ENCODE data around the gene FOXQ1.
A peak's percentile ranks its signal among the peaks of the same experiment; 100 is the strongest.

The FOXQ1 gene

DNA sequence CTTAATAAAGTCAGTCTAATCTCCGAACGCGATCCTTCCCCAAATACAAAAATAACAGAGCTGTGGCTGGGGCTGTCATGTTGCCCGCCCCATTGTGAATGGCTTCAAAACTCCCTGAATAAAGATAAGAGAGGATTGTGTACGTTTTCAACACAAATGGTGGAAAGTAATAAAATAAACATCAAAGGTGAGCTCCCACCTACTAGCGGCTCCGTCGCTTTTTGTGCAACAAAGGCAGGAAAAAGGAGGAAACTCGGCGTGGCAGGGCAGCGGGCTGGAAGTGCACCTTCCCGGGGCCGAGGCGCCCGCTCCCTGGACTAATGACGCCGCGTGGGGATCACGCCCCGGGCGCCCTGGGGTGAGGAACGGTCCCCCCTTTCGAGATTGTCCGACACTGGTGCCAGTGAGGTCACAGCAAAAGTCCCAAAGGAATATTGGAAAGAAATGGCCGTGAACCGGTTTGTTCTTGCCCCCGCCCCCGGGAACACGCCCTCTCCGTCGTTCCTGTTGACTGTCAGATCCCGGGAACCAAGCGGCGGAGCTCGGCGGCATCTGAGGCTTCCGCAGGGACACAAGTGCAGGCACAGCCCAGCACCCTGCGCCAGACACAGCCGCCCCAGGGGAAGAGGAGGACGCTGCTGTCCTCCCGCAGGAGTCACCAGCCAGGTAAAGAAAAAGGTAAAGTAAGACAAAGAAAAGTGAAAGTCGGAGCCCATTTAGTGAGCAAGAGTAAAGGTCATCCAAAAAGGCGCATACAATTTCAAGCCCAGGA, 1.1 kb upstream of the FOXQ1 start (continued):
- TF ChIP-seq, protein P1, sequence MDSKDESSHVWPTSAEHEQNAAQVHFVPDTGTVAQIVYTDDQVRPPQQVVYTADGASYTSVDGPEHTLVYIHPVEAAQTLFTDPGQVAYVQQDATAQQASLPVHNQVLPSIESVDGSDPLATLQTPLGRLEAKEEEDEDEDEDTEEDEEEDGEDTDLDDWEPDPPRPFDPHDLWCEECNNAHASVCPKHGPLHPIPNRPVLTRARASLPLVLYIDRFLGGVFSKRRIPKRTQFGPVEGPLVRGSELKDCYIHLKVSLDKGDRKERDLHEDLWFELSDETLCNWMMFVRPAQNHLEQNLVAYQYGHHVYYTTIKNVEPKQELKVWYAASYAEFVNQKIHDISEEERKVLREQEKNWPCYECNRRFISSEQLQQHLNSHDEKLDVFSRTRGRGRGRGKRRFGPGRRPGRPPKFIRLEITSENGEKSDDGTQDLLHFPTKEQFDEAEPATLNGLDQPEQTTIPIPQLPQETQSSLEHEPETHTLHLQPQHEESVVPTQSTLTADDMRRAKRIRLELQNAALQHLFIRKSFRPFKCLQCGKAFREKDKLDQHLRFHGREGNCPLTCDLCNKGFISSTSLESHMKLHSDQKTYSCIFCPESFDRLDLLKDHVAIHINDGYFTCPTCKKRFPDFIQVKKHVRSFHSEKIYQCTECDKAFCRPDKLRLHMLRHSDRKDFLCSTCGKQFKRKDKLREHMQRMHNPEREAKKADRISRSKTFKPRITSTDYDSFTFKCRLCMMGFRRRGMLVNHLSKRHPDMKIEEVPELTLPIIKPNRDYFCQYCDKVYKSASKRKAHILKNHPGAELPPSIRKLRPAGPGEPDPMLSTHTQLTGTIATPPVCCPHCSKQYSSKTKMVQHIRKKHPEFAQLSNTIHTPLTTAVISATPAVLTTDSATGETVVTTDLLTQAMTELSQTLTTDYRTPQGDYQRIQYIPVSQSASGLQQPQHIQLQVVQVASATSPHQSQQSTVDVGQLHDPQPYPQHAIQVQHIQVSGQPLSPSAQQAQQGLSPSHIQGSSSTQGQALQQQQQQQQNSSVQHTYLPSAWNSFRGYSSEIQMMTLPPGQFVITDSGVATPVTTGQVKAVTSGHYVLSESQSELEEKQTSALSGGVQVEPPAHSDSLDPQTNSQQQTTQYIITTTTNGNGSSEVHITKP (tag by site-specific recombination; IDR thresholded peaks at IDR 0.05) = no peak
- TF ChIP-seq, protein P2, sequence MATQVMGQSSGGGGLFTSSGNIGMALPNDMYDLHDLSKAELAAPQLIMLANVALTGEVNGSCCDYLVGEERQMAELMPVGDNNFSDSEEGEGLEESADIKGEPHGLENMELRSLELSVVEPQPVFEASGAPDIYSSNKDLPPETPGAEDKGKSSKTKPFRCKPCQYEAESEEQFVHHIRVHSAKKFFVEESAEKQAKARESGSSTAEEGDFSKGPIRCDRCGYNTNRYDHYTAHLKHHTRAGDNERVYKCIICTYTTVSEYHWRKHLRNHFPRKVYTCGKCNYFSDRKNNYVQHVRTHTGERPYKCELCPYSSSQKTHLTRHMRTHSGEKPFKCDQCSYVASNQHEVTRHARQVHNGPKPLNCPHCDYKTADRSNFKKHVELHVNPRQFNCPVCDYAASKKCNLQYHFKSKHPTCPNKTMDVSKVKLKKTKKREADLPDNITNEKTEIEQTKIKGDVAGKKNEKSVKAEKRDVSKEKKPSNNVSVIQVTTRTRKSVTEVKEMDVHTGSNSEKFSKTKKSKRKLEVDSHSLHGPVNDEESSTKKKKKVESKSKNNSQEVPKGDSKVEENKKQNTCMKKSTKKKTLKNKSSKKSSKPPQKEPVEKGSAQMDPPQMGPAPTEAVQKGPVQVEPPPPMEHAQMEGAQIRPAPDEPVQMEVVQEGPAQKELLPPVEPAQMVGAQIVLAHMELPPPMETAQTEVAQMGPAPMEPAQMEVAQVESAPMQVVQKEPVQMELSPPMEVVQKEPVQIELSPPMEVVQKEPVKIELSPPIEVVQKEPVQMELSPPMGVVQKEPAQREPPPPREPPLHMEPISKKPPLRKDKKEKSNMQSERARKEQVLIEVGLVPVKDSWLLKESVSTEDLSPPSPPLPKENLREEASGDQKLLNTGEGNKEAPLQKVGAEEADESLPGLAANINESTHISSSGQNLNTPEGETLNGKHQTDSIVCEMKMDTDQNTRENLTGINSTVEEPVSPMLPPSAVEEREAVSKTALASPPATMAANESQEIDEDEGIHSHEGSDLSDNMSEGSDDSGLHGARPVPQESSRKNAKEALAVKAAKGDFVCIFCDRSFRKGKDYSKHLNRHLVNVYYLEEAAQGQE (tag by site-specific recombination; IDR thresholded peaks at IDR 0.05) = no peak
- TF ChIP-seq, protein P3, sequence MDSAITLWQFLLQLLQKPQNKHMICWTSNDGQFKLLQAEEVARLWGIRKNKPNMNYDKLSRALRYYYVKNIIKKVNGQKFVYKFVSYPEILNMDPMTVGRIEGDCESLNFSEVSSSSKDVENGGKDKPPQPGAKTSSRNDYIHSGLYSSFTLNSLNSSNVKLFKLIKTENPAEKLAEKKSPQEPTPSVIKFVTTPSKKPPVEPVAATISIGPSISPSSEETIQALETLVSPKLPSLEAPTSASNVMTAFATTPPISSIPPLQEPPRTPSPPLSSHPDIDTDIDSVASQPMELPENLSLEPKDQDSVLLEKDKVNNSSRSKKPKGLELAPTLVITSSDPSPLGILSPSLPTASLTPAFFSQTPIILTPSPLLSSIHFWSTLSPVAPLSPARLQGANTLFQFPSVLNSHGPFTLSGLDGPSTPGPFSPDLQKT (IDR thresholded peaks at IDR 0.05; ENCODE audit: borderline replicate concordance, low read depth, low read length) = no peak
- TF ChIP-seq SP2 (tag by site-specific recombination; IDR thresholded peaks at IDR 0.05) = peak; percentile 67
- TF ChIP-seq RBAK (tag by site-specific recombination; IDR thresholded peaks at IDR 0.05) = no peak
- TF ChIP-seq ZNF658 (tag by site-specific recombination; IDR thresholded peaks at IDR 0.05) = no peak
- no peak for TF ChIP-seq ZNF175 (tag by site-specific recombination; IDR thresholded peaks at IDR 0.05)
- TF ChIP-seq, protein P4, sequence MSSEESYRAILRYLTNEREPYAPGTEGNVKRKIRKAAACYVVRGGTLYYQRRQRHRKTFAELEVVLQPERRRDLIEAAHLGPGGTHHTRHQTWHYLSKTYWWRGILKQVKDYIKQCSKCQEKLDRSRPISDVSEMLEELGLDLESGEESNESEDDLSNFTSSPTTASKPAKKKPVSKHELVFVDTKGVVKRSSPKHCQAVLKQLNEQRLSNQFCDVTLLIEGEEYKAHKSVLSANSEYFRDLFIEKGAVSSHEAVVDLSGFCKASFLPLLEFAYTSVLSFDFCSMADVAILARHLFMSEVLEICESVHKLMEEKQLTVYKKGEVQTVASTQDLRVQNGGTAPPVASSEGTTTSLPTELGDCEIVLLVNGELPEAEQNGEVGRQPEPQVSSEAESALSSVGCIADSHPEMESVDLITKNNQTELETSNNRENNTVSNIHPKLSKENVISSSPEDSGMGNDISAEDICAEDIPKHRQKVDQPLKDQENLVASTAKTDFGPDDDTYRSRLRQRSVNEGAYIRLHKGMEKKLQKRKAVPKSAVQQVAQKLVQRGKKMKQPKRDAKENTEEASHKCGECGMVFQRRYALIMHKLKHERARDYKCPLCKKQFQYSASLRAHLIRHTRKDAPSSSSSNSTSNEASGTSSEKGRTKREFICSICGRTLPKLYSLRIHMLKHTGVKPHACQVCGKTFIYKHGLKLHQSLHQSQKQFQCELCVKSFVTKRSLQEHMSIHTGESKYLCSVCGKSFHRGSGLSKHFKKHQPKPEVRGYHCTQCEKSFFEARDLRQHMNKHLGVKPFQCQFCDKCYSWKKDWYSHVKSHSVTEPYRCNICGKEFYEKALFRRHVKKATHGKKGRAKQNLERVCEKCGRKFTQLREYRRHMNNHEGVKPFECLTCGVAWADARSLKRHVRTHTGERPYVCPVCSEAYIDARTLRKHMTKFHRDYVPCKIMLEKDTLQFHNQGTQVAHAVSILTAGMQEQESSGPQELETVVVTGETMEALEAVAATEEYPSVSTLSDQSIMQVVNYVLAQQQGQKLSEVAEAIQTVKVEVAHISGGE (tag by site-specific recombination; conservative IDR thresholded peaks at IDR 0.05; ENCODE audit: low read depth) = no peak; the same call in none of the 2 replicates
- no peak for TF ChIP-seq ZNF843 (tag by site-specific recombination; IDR thresholded peaks at IDR 0.05)
- TF ChIP-seq ZNF621 (tag by site-specific recombination; IDR thresholded peaks at IDR 0.05) = no peak
- no peak for TF ChIP-seq ZNF677 (tag by site-specific recombination; IDR thresholded peaks at IDR 0.05)
- TF ChIP-seq, protein P5, sequence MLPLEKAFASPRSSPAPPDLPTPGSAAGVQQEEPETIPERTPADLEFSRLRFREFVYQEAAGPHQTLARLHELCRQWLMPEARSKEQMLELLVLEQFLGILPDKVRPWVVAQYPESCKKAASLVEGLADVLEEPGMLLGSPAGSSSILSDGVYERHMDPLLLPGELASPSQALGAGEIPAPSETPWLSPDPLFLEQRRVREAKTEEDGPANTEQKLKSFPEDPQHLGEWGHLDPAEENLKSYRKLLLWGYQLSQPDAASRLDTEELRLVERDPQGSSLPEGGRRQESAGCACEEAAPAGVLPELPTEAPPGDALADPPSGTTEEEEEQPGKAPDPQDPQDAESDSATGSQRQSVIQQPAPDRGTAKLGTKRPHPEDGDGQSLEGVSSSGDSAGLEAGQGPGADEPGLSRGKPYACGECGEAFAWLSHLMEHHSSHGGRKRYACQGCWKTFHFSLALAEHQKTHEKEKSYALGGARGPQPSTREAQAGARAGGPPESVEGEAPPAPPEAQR (tag by site-specific recombination; IDR thresholded peaks at IDR 0.05) = no peak
- TF ChIP-seq ZNF121 (tag by site-specific recombination; IDR thresholded peaks at IDR 0.05) = no peak
- TF ChIP-seq, protein P6, sequence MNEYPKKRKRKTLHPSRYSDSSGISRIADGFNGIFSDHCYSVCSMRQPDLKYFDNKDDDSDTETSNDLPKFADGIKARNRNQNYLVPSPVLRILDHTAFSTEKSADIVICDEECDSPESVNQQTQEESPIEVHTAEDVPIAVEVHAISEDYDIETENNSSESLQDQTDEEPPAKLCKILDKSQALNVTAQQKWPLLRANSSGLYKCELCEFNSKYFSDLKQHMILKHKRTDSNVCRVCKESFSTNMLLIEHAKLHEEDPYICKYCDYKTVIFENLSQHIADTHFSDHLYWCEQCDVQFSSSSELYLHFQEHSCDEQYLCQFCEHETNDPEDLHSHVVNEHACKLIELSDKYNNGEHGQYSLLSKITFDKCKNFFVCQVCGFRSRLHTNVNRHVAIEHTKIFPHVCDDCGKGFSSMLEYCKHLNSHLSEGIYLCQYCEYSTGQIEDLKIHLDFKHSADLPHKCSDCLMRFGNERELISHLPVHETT (tag by site-specific recombination; IDR thresholded peaks at IDR 0.05) = no peak
- TF ChIP-seq, protein P7, sequence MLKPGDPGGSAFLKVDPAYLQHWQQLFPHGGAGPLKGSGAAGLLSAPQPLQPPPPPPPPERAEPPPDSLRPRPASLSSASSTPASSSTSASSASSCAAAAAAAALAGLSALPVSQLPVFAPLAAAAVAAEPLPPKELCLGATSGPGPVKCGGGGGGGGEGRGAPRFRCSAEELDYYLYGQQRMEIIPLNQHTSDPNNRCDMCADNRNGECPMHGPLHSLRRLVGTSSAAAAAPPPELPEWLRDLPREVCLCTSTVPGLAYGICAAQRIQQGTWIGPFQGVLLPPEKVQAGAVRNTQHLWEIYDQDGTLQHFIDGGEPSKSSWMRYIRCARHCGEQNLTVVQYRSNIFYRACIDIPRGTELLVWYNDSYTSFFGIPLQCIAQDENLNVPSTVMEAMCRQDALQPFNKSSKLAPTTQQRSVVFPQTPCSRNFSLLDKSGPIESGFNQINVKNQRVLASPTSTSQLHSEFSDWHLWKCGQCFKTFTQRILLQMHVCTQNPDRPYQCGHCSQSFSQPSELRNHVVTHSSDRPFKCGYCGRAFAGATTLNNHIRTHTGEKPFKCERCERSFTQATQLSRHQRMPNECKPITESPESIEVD (tag by site-specific recombination; IDR thresholded peaks at IDR 0.05) = no peak
- TF ChIP-seq SCRT2 (tag by site-specific recombination; IDR thresholded peaks at IDR 0.05) = peak; percentile 88
- TF ChIP-seq ZNF19 (tag by site-specific recombination; IDR thresholded peaks at IDR 0.05; ENCODE audit: low read depth) = 0 out of 2 replicates have a peak, but pooled peaks have one; percentile 7
- TF ChIP-seq, protein P8, sequence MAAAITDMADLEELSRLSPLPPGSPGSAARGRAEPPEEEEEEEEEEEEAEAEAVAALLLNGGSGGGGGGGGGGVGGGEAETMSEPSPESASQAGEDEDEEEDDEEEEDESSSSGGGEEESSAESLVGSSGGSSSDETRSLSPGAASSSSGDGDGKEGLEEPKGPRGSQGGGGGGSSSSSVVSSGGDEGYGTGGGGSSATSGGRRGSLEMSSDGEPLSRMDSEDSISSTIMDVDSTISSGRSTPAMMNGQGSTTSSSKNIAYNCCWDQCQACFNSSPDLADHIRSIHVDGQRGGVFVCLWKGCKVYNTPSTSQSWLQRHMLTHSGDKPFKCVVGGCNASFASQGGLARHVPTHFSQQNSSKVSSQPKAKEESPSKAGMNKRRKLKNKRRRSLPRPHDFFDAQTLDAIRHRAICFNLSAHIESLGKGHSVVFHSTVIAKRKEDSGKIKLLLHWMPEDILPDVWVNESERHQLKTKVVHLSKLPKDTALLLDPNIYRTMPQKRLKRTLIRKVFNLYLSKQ (tag by site-specific recombination; IDR thresholded peaks at IDR 0.05; ENCODE audit: borderline replicate concordance) = no peak
- TF ChIP-seq ZNF391 (tag by site-specific recombination; IDR thresholded peaks at IDR 0.05; ENCODE audit: borderline replicate concordance, low read depth) = no peak
- no peak for TF ChIP-seq HOXD13 (CRISPR knock-in tag; IDR thresholded peaks at IDR 0.05; ENCODE audit: borderline replicate concordance)
